ENCODE results near the gene CACFD1. TPM values are rescaled to one million over a fixed set of nuclear protein-coding genes. Genes with fewer than 3 reads are reported as not detected.
A peak's percentile ranks its signal among the peaks of the same experiment; 100 is the strongest.

The CACFD1 gene
- total RNA-seq, 2 experiments from 2014 or later: 0.38 to 1.1 TPM

DNA sequence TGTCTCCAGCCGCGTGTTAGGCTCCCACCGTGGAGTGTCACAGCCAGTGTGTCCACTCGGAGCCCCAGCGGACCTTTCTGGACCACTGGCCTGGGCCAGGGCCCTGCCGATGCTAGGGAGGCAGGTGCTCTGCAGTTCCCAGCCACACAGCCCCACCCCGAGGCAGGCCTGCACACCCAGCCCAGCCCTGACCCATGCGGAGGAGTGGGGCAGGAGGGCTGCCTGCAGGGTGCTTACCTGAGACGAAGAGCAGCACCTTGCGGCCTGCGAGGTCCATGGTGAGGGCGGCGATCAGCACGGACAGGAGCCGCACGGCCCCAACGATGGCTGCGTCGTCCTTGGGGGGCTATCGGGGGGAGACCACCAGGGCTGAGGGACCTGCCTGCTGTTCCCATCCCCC is 14.0 kb downstream of the CACFD1 start:
- Mint-ChIP-seq H3K36me3 (no peaks in the 10 kb centered on the region), H3K9me3 (ENCODE audit: low read depth) (no peaks in the 10 kb centered on the region), H3K4me3 (no peak overlapping the region), H3K27ac (no peak overlapping the region), H3K27me3 (no peaks in the 10 kb centered on the region), H3K4me1 (peaks cover 10% of the 10 kb centered on the region)
- no peak for ATAC-seq
- CTCF ChIA-PET: interaction anchor here (1.9 kb wide), 1 partner anchor 13 kb away, joined by 6 read pairs; no protein-coding TSS in a partner anchor
- DNase-seq: no peak

DNA sequence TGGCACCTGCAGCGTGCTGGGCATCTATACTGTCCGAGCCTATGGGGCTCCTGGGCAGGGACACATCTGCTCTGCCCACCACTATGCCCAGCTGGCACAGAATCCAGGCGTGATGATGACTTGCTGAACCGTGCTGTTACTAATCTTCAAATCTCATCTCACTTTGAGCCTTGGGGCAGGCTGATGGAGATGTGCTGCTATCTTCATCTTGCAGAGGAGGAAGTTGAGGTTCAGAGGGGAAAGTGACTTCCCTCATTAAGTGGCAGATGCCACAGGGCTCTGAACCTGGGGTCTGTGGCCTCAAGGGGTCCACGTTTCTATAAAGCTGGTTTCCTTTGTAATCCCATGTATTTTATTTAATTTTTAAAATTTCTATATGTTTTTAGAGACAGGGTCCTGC is 14.4 kb downstream of the CACFD1 start:
- H3K9me3 Mint-ChIP-seq (ENCODE audit: low read depth): no peaks in the 10 kb centered on the region
- CTCF ChIA-PET: interaction anchor here (1.9 kb wide), 1 partner anchor 13 kb away, joined by 6 read pairs; no protein-coding TSS in a partner anchor
- no peaks in the 10 kb centered on the region for H3K36me3 Mint-ChIP-seq
- peaks cover 10% of the 10 kb centered on the region for H3K4me1 Mint-ChIP-seq
- DNase-seq: no peak
- no peaks in the 10 kb centered on the region for H3K27me3 Mint-ChIP-seq
- no peak overlapping the region for H3K27ac Mint-ChIP-seq
- no peak for ATAC-seq
- H3K4me3 Mint-ChIP-seq: no peak overlapping the region

DNA sequence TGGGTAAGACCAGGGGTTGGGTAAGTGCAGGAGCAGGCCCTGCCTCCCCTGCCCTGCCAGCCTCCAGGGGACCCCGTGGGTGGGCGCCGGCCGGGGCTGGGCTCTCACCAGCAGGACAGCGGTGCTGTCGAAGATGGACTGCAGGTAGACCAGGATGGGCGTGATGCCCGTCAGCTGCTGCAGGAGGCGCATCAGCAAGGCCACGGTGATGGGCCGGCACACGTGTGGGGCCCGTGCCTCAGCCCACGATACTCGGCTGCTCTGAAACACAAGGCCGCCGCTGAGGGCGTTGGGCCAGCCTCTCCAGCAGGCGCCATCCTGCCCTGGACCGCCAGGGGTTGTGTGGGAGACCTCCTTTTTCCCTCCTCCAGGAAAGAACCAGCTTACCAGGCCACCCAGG is 15.1 kb downstream of the CACFD1 start:
- Mint-ChIP-seq H3K9me3 (ENCODE audit: low read depth) (no peaks in the 10 kb centered on the region), H3K4me1 (peaks cover 16% of the 10 kb centered on the region), H3K4me3 (no peak overlapping the region), H3K27me3 (no peaks in the 10 kb centered on the region), H3K27ac (no peak overlapping the region), H3K36me3 (no peaks in the 10 kb centered on the region)
- ATAC-seq (no peak), DNase-seq (no peak)
- CTCF ChIA-PET: interaction anchor here (1.9 kb wide), 1 partner anchor 12 kb away, joined by 6 read pairs; no protein-coding TSS in a partner anchor

DNA sequence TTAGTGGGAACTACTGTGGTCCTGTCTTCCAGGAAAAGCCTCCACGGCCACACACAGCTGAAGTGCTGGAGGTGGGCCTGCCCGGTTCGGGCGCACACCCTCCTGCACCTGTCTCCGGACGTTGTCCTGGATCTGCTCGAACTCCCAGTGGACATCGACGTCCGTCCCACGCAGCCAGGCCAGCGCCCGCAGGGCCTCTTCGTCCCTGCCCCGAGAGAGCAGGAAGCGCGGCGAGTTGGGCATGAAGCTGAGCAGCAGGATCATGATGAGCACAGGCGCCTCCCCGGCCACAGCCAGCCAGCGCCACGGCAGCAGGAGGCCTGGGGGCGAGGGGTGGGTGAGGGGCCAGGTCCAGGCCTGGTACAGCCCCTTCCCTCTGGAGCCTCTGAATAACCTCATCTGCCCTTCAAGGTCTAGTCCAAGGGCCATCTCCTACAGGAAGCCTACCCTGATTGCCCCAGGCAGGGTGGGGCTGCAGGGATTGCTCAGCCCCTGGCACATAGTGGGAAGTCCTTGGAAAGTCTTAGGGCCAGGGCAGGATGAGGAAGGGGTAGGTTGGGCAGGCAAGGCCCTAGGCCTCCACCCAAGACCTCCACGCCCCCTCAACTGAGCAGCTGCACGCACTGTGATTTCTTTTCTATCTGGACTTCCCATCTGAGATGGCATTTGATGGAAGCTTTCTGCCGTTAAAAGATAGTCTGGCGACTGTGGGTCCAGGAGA is 15.7 kb downstream of the CACFD1 start:
- H3K36me3 Mint-ChIP-seq: no peaks in the 10 kb centered on the region
- DNase-seq (no peak), ATAC-seq (no peak)
- H3K27me3 Mint-ChIP-seq: no peaks in the 10 kb centered on the region
- no peak overlapping the region for H3K4me3 Mint-ChIP-seq
- peaks cover 17% of the 10 kb centered on the region for H3K4me1 Mint-ChIP-seq
- CTCF ChIA-PET: interaction anchor here (0.9 kb wide), 1 partner anchor 11 kb away, joined by 3 read pairs; no protein-coding TSS in a partner anchor
- no peak overlapping the region for H3K27ac Mint-ChIP-seq
- H3K9me3 Mint-ChIP-seq (ENCODE audit: low read depth): no peaks in the 10 kb centered on the region

DNA sequence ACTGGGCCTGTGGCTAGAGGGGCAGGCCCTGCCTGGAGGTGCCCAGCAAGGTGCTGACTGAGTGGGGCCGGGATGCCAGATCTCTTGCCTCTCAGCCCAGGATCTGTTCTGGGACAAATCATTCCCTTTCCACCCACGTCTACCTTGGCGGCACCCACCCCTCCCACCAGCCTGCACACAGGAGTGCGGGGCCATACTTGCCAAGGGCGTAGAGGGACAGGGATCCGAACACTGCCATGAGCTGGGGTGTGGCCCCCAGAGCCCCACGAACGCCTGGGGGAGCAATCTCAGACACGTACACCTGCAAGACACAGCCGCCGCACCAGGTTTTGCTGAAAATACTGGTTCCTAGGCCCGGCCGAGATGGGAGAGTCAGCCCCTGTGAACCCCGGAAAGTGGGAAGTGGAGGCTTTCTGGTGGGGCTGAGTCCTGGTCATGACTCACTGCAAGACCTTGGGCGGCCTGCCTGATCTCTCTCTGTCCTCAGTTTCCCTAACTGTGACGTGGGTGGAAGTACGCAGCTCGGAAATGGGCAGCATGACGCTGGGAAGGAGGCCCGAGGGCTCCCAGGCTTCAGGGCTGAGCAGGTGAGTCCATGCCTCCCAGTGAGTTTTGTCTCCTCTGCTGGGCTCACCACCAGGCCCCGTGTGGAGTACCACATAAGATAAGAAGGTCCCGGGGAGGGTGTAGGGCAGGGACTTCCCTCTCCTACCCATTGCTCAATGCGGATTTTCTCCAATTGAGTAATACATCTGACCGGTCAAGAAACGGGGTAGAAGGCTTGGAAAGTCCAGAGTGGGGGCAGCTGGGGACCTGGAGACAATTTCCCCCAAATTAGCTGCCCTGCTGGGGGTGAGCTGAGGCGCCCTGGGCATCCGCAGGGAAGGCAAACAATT is 16.5 kb downstream of the CACFD1 start:
- Mint-ChIP-seq H3K27ac (no peak overlapping the region), H3K4me3 (no peak overlapping the region), H3K27me3 (no peaks in the 10 kb centered on the region), H3K9me3 (ENCODE audit: low read depth) (no peaks in the 10 kb centered on the region), H3K36me3 (no peaks in the 10 kb centered on the region), H3K4me1 (peaks cover 17% of the 10 kb centered on the region)
- CTCF ChIA-PET: interaction anchor here (0.9 kb wide), 1 partner anchor 10 kb away, joined by 3 read pairs; no protein-coding TSS in a partner anchor
- ATAC-seq (no peak), DNase-seq (no peak)

DNA sequence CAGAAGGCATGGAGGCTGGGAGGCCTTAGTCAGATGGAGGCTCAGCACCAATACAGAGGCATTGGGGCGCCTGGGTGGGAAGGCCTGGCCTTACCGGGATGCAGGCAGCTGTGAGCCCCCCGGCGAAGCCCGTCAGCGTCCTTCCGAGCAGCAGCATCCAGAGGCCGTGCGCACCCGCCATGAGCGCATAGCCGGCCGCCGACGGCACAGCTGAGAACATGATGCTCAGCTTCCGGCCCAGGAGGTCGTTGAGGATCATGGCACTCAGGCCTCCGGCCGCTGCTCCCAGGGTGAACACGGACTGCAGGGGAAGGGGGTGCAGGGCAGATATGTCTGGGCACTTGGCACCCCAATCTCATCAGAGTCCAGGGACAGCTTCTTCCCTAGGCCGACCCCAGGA is 17.2 kb downstream of the CACFD1 start:
- Mint-ChIP-seq H3K36me3 (no peaks in the 10 kb centered on the region), H3K4me3 (no peak overlapping the region), H3K9me3 (ENCODE audit: low read depth) (no peaks in the 10 kb centered on the region), H3K27me3 (no peaks in the 10 kb centered on the region), H3K27ac (no peak overlapping the region), H3K4me1 (peaks cover 17% of the 10 kb centered on the region)
- ATAC-seq (no peak), DNase-seq (no peak)
- CTCF ChIA-PET: no interaction called here

DNA sequence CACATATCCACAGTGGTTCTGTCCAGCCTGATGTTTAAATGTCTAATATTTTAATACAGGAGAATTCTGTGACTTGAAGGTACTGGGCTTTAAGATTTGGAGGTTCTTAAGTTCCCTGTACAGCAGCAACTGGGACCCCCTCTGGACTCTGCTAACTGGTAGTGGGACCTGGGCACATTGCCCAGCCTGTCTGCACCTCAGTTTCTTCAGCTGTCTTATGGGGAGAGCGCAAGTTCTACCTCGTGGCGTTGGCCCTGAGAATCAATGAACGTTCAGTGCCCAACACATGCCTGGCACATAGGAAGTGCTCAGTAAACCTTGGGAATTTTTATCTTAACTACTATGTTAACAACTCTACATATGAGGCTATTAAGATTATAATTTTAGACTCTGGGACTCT is 17.7 kb downstream of the CACFD1 start:
- Mint-ChIP-seq H3K27me3 (no peaks in the 10 kb centered on the region), H3K36me3 (no peaks in the 10 kb centered on the region), H3K9me3 (ENCODE audit: low read depth) (no peaks in the 10 kb centered on the region), H3K27ac (no peak overlapping the region), H3K4me1 (peaks cover 17% of the 10 kb centered on the region), H3K4me3 (no peak overlapping the region)
- DNase-seq (no peak), ATAC-seq (no peak)
- CTCF ChIA-PET: no interaction called here

DNA sequence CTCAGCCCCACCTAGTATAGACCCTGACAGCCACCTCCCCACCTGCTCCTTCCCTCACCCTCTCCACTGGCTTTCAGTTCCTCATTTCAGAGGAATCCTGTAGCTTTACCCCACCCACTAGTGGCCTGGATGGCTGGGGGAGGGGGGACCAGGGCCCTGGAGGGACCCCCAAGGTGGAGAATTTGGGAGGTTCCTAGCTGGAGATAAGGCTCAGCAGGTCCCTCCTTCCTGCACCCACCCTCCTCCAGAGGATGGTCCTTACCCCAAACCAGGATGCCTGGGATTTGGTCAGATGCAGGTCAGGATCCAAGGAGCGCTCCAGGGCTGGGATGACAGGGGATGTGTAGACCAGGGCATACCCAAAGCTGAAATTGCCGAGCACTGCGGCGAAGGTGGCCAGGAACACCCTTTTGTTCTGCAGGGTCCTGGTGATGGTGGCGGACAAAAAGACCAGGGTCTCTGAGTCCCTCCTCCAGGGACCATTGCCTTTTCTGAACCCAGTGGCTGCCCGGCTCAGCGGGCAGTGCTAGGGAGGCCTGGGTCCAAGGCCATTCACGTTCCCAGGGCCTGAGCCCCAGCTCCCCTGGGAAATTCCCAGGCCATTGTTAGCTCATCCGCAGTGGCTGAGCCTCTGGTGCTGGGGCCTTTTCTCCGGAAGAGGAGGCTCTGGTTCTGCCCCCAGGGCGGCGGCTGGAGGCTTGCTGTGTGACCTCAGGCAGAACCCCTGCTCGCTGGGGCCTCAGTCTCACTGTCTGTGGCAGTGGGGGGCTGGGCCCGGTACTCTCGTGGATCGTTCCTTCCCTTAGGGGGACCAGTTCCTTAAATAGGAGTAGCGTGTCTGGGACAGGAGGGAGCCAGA is 18.4 kb downstream of the CACFD1 start:
- H3K27ac Mint-ChIP-seq: peak overlapping the region; percentile 73
- H3K4me3 Mint-ChIP-seq: peak overlapping the region; percentile 66
- no peaks in the 10 kb centered on the region for H3K9me3 Mint-ChIP-seq (ENCODE audit: low read depth)
- DNase-seq (peak; percentile 55), ATAC-seq (no peak)
- H3K4me1 Mint-ChIP-seq: peaks cover 17% of the 10 kb centered on the region
- no peaks in the 10 kb centered on the region for H3K27me3 Mint-ChIP-seq
- no peaks in the 10 kb centered on the region for H3K36me3 Mint-ChIP-seq
- CTCF ChIA-PET: interaction anchor here (0.8 to 1.5 kb wide), 7 partner anchors 16 to 329 kb away, joined by 3 to 6 read pairs (median 3); no protein-coding TSS in a partner anchor

DNA sequence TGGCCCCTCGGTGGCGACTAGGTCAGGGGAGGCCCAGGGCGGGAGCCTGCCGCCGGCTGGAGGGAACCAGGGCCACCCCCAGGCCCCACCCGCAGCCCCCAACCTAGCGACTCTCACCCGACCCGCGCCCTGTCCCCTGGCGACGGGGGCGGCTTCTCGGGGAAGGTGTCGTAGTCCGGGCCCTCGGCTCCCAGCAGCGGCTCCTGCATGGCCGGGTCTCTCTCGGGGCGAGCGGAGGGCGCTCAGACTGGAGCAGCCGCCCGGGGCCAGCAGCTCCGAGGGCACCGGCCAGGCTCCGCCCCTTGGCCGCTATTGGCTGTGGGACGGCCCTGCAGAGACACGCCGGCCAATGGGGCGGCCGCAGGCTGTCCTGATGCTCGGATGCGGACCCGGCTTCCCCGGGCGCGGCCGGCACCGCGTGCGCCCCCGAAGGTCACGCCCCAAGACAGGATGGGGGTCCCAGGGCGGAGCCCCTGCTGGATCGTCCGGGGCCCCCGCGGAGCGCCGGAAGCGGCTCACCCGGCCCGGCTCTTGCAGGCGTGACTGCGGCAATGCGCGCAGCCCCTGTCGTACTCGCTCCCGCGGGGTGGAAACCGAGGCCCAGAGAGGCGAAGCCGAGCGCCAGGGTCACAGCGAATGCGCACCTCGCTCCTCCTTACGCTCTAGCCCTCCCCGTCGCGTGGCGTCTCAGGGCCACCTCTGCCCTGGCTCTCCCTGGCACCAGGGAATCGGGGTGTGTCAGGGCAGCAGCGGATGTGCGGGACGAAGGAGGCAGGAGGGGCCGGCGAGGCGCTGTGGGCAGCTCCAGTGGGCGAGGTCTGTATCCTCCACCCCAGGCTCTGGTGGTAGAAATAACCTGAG is 19.3 kb downstream of the CACFD1 start, which contains the start of gene SLC2A6:
Gene SLC2A6, minus strand, starts transcription at position 249 of the 861 bp plus-strand sequence. Its CDS starts 40 bp downstream, at position 209.
- Mint-ChIP-seq H3K27me3 (no peaks in the 10 kb centered on the region), H3K27ac (peak within 1 kb of the TSS; percentile 73), H3K9me3 (ENCODE audit: low read depth) (no peaks in the 10 kb centered on the region), H3K4me3 (peak within 1 kb of the TSS; percentile 66), H3K36me3 (no peaks in the 10 kb centered on the region), H3K4me1 (peaks cover 16% of the 10 kb centered on the region)
- ATAC-seq: peak; percentile 99
- CTCF ChIA-PET: interaction anchor here (0.8 to 2.2 kb wide), 12 partner anchors 17 to 330 kb away, joined by 3 to 6 read pairs (median 3); no protein-coding TSS in a partner anchor
- peak; percentile 90 for DNase-seq

DNA sequence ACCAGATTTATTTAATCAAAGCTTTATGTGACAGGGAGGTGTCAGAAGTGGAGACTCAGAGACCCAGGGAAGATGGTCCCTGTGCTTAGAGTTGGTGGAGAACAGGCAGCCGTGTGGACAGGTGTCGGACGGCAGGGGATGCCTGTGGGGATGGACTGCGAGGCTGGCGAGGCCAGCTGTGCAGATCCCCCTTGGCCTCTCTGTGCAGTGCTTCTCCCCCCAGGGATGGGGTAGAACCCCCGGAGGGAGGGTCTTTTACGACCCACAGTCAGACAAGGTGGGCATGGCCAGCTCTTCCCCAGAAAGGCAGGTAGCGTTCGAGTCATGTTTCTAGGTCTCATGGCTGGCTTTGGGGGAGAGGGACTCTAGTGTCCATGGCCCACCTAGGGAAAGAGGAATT is 23.8 kb downstream of the CACFD1 start:
- no peaks in the 10 kb centered on the region for H3K9me3 Mint-ChIP-seq (ENCODE audit: low read depth)
- no peak overlapping the region for H3K4me3 Mint-ChIP-seq
- no peaks in the 10 kb centered on the region for H3K27me3 Mint-ChIP-seq
- no peaks in the 10 kb centered on the region for H3K36me3 Mint-ChIP-seq
- peaks cover 13% of the 10 kb centered on the region for H3K4me1 Mint-ChIP-seq
- DNase-seq (no peak), ATAC-seq (no peak)
- CTCF ChIA-PET: interaction anchor here (1.2 to 2.1 kb wide), 3 partner anchors 132 to 303 kb away, joined by 3 to 10 read pairs (median 4); no protein-coding TSS in a partner anchor
- H3K27ac Mint-ChIP-seq: no peak overlapping the region

DNA sequence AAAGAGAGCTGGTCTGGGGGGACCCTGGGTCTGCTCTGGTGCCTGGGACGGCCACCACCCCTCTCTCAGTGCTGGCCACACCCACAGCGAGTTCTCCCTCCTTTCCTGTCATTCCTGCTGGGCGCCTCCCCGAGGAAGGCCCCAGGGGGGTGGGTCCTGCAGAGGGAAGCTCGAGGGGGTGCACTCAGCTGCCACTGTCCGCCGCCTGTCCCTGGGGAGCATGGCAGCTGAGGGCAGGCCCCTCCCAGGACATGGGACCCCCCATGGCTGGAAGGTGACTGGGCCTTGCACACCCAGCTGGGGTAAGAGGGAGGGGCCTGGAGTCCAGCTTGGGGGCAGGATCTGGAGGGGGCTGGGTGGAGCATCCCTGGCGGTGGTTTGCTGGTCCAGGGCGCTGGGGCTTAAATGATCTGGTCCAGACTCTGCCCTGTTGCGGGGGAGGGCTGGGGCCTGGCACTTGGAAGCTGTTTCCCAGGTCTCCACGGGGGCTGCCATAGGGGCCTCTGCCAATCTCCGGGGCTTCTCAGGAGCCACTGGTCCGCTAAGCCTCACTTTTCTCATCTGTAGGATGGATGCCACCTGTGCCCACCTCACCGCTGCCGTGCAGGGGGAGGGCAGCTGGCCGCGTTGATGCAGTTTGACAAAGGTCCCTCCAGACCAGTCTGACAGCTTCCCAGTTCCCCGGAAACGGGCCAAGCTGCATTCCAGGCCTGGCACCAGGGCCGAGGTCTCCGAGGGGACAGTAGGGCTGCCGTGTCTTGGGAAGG is 25.1 kb downstream of the CACFD1 start:
- H3K9me3 Mint-ChIP-seq (ENCODE audit: low read depth): no peaks in the 10 kb centered on the region
- H3K27me3 Mint-ChIP-seq: peaks cover 5% of the 10 kb centered on the region
- no peak overlapping the region for H3K4me3 Mint-ChIP-seq
- DNase-seq (no peak), ATAC-seq (no peak)
- peaks cover 7% of the 10 kb centered on the region for H3K4me1 Mint-ChIP-seq
- H3K27ac Mint-ChIP-seq: no peak overlapping the region
- CTCF ChIA-PET: interaction anchor here (0.6 to 2.9 kb wide), 10 partner anchors 11 to 463 kb away, joined by 3 to 10 read pairs (median 4); partner anchors contain the start of genes SURF1 and SURF2
- no peaks in the 10 kb centered on the region for H3K36me3 Mint-ChIP-seq

All from activated CD8-positive, alpha-beta memory T cell treated with anti-CD3 and anti-CD28 coated beads, Interleukin-2, amount 10 ng/mL, durations not matched to agents 7 days and 5 days (primary cell).